GM18870 (cell line): Measurements from ENCODE around the gene MROH7.

Experiments
- ATAC-seq: cut with Tn5 transposase; IDR thresholded peaks from one replicate; pipeline ENCODE4 v1.9.1; 2021; ENCODE audit warnings: moderate library complexity; ENCODE audit not compliant: unreplicated experiment

MROH7 gene

DNA sequence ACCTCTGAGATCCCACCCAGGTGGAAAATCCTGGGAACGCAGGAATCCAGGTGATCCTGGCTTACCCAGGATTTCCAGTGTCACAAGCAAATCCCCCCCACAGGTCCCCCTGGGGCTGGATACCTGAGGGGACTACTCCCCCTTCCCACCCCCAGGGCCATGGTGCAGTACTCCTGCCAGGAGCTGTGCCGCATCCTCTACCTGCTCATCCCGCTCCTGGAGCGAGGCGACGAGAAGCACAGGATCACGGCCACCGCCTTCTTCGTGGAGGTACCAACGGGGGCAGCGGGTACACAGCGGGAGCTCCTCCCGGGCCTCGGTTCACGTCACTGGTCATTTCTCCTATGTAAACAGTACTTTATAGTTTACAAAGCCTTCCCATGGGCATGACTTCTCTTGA lies 53.6 kb downstream of the MROH7 start:
- no peak for ATAC-seq

DNA sequence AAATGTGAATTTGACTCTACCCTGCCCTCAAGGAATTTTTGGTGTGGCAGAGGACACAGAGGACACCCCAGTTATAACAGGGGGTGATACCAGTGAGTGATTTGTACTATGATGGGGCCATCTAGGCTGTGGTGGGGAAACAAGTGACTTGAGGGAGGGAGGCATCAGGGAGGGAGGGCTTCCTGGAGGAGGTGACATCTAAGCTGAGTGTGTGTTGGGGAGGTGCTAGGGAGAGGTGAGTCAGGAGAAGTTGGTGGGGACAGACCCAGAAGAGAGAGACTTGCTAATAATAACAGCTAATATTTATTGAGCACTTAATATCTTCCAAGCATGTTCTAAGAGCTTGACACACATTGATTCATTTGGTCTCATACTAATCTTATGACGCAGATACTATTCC lies 54.2 kb downstream of the MROH7 start:
- ATAC-seq: no peak

DNA sequence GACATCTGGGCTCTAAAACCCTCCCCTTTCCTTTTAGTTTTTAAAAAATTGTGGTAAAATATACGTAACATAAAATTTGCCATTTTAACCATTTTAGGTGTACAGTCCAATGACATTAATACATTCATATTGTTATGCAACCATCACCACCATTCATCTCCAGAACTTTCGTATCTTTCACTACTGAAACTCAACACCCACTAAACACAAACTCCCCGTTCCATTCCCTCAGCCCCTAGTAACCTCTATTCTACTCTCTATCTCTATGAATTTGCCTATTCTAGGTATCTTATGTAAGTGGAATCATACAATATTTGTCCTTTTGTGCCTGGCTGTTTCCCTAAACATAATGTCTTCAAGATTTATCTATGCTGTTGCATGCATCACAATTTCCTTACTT lies 54.7 kb downstream of the MROH7 start:
- ATAC-seq: no peak

DNA sequence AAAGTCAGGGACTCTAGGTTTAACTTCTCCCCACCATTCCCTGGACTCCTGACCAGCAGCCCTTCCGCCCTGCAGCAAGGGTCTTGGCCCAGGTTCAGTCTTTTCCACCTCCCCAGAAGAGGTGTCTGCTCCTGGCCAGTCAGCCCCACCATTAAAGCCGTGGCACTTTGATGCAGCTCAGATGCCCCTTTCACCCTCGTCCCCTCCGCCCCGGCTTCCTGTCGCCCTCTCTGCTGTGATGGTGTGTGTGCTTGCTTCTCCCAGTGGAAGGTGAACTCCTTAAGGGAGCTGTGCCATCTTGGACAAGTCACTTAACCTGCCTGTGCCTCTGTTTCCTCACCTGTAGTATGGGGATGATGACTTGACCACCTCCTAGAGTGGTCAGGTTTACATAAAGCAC lies 56.3 kb downstream of the MROH7 start:
- no peak for ATAC-seq

DNA sequence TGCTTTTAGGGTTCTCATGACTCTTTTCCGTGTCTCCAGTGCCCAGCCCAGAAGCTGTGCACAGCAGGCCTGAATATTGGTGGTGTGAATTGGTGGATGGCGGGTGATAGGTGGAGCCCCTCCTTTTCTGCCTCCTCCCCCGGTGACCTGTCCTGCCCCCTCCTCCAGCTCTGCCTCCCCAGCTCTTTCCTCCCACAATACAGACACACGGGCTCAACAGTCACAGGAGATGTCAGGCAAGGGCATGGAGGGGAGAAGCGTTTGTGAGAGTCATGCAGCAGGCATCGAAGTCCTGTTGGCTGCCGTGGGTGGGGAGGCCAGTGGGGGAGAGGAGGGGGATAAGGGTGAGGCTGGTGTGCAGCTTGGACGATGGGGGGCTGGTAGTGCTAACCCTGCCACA lies 56.8 kb downstream of the MROH7 start:
- no peak for ATAC-seq

DNA sequence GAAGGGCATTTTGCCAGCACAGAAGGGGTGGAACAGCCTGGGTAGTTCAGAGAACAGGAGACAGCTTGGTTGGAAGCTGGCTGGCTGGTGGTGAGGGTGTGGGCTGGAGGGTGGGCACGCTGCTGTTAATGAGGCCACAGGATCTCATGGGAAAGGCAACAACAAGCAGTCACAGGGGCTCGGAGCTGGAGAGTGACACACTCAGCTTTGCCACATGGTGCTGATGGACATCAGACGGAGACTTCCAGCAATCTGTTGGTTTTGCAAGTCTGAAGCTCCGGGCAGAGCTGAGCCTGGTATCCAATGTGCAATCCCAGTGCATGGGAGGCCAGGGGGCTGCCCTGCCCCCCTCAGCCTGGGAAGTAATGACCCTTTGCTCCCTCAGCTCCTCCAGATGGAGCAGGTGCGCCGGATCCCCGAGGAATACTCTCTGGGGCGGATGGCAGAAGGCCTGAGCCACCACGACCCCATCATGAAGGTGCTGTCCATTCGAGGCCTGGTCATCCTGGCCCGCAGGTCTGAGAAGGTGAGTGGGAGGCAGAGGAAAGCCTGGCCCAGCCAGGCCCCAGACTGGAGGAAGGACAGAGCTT lies 58.4 kb downstream of the MROH7 start:
- ATAC-seq: no peak

DNA sequence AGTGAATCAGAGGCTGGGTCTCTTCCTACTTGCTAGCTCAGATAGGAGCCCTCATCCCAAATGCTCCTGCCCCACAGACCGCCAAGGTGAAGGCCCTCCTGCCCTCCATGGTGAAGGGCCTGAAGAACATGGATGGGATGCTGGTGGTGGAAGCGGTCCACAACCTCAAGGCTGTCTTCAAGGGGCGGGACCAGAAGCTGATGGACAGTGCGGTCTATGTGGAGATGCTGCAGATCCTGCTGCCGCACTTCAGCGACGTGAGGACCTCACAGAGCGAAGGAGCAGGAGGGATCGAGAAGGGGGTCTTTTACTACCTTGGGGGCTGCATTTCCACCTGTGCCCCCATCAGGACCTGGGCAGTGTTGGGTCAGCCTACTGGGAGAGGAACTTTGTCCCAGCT lies 59.5 kb downstream of the MROH7 start:
- ATAC-seq: no peak

DNA sequence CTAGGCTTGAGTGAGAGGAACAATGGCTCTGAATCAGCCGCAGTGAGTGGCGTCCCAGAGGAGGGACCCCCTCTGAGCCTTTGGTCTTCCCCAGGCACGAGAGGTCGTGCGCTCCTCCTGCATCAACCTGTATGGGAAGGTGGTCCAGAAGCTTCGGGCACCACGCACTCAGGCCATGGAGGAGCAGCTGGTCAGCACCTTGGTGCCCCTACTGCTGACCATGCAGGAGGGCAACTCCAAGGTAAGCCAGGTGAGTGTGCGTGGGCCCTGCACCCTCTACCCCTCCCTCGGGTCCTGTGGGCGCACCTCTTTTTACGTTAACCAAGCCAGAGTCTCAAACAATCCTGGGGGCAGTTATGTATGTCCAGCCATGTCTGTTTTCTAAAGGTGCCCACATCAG lies 60.4 kb downstream of the MROH7 start:
- ATAC-seq: no peak

DNA sequence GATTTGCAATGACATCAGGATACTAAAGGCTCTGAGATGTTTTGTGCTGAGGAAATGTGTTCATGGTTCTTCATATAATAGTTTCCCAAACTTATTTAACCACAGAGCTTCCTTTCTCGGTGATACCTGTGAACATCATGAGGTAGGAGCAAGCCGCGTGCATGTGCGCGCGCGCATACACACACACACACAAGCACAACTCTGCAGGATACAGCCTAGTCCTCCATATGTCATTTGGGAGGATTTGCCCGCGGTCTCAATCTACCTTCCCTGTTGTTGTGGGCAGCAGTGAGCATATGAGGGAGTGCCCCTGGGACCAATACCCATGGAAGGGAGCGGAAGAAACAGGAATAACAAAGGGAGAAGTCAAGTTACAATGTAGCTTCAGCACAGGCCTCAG lies 61.9 kb downstream of the MROH7 start:
- no peak for ATAC-seq

DNA sequence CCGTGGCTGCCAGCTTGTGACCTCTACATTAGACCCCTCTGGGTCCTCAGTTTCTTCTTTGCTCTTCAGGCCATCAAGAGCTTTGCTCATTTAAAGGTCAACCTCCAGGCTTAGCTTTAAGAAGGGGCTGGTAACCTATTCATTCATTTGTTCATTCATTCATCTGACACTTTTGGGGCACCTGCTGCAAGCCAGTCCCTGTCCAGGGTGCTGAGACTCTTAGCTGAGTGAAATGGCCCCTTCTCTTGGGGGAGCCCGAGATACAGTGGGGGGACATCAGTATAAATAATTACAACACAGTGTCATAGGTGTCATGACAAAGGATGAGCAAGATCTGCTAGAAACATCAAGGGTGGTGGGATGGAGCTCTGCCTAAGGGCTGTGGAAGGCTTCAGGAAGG lies 63.6 kb downstream of the MROH7 start:
- no peak for ATAC-seq

DNA sequence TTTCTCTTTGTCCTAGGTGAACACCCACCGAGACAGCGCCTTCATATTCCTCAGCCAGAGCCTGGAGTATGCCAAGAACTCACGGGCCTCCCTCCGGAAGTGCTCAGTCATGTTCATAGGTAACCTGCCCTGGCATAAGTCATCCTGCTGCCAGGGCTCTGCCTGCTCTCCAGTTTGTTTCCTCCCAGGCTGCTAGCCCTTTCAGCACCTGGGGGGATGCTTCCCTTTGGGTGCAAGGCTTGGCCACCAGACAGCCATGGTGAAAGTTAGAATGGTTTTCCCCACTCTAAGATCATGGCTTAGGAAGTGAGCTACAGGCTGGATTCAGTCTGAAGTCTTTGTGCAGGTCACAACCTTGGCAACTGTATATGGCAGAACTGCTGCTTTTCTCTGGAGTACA lies 64.8 kb downstream of the MROH7 start:
- ATAC-seq: no peak

DNA sequence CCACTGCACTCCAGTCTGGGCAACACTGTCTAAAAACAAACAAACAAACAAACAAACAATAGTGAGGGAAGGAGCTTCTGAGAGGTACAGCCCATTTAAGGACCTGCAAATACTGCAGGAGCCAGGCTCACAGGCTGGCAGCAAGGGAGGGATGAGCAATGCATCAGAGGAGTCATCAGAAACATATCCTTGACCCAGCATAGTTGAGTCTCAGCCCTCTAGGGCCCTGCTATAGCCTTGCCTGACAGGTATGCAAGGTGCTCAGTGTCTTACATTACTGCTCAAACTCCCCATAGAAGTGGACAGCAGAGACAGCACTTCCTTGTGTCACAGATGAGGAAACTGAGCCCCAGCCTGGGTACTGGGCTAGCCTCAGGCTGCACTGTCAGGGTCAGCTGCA lies 66.8 kb downstream of the MROH7 start:
- ATAC-seq: no peak

DNA sequence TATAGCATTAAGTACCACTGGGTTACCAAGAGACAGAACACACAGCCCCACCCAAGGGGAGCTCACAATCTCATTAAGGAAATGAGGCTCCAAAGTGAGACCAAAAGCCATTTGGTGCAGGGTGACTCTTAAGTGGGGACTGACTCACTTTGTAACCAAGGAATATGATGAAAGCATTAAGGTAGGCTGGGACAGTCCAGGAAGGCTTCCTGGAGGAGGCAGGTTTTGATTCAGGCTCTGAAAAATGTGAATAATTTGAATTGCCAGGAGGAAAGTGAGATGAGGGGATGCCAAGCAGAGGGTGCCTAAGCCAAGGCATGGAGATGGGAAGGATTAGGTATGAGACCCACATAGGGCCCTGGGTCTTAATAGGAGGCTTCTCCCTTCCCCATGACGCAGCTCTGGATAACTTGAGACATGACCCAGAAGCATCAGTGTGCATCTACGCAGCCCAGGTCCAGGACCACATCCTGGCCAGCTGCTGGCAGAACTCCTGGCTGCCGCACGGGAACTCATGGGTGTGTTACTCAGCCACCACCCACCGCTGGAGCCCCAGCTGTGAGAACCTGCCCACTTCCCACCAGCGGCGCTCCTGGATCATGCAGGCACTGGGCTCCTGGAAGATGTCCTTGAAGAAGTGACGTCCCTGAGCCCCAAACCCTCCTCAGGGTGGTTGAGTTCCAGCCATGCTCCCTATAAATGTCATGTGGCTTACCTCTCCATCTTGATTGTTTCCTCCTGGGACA lies 68.1 kb downstream of the MROH7 start:
- ATAC-seq: no peak

DNA sequence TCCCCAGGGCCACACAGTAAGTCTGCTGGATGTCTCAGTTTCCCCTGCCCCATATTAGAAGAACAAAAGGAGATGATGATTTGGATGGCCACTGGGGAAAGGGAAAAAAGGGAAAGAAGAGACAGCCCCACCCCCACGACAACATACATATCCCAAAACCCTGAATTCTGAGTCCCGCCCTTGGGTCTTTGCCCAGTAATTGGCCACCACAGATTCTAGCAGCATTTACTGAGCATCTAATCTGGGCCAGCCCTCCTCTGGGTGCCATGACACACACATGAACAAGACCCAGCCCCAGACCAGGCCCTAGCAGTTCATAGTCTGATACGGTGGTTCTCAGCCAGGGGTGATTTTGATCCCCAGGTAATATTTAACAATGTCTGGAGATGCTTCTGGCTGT lies 68.8 kb downstream of the MROH7 start:
- ATAC-seq: no peak

DNA sequence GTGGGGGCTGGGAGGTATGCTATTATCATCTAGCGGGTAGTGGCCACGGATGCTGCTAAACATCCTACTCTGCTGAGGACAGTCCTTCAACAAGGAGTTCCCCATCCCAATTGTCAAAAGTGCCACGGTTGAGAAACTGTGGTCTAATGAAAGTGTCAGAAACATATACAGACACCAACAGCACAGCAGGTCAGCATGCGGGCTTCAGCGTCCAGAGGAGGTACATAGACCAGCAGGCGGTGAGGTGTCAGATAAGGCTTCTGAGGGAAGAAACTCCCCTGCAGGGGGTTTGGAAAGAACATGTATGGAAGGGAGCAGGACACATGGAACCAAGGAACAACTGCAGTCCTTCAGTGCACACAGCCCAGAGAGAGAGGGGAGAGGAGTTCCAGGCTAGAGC lies 69.3 kb downstream of the MROH7 start:
- ATAC-seq: no peak

DNA sequence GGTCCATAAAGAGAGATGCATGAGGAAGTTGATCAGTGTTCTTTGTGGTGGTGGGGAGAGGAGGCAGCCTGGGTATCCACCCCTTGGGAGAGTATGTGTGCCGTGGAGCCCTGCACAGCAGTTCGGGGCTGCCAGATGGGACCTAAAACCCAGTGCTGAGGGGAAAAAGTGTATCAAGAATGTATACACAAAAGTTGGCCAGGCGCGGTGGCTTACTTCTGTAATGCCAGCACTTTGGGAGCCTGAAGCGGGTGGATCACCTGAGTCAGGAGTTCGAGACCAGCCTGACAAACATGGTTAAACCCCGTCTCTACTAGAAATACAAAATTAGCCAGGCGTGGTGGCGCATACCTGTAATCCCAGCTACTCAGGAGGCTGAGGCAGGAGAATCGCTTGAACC lies 70.0 kb downstream of the MROH7 start:
- no peak for ATAC-seq

DNA sequence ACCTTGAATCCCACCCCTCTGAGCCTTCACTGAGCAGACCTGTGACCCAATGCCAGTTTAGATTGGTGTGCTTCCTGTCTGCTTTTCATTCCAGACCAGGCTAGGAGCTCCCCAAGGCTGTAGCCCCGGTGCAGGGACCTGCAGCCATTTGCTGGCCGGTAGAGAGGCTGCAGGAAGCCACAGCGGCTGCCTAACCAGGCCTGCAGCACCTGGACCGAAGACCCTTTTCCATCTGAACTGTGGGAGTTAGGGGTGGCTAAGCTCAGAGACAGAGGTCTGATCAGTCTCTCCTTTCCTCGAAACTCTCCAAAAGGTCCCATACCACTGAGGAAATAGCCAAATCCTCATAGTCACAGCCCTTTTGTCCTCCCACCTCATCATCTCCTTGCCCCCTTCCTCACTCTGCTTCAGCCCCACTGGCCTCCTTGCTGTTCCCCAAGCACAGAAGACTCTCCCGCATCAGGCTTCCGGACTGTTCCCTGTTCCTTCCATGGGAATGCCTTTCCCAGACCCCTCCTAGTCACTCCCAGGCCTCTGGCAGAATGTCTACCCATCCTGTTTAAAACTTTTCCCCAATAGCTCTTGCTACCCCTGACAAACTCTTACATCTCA lies 73.4 kb downstream of the MROH7 start:
- no peak for ATAC-seq

DNA sequence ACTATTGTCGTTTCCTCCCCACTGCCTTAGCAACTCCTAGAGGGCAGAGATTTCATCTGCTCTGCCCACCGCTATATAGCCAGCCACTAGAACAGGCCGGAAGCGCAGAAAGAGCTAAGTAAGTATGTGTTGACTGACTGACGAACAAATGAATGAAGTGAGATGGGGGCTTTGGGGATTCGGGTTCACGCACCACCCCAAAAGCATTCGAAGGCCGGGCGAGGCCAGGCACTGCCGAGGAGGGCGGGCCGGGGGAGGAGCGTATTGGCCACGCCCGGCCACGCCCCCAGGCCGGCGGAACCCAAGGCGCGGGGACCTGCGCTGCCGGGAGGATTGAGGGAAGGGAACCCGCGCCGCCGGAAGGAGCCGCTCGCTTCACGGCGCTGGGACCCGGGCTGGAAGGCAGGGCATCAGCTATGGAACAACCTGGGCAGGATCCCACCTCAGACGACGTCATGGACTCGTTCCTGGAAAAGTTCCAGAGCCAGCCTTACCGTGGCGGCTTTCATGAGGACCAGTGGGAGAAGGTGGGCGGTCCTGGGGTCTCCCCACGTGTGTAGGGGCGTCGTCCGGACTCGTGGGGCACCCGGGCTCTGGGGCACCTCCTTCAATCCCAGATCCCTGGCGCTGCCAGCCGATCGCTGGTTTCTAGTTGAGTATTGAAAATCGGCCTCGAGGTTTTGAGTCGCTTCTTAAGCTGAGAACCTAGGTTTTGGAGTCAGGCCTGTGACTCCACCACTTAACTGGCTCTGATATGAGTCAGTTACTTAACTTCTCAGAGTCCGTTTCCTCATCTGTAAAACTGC lies 74.1 kb downstream of the MROH7 start, which contains the start of gene TTC4:
TSS of gene TTC4 (plus strand) at position 369 of the 806 bp plus-strand sequence. CDS start at position 417, 48 bp downstream.
- peak; percentile 61 for ATAC-seq

DNA sequence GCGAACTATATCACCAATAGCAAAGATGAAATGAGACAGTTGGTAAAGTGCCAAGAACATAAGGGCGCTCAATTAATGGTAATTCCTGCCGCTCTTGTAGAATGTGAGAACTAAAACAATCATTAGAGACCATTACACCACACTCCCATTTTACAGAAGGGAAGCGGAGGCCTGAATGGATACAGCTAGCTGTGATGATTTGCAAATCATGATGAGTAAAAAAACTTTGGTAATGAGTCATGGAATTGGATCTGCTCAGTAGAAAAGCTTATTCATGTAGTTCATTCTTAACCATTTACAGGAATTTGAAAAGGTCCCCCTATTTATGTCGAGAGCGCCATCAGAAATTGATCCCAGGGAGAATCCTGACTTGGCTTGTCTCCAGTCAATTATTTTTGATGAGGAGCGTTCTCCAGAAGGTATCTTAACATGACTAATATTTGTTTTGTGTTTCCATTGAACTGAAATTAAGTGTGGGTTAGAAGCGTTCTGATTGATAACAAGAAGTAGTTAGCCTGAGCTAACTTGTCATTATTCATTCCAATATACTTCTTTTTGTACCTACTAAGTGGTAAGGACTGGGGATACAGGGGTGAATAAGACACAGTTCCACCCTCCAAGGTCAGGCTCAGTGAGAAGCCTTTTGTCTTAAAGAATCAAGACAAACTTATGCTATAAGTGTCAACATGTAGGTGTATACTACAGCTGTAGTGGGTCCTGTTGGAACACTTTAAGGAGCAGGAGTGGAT lies 74.9 kb downstream of the MROH7 start:
- no peak for ATAC-seq

DNA sequence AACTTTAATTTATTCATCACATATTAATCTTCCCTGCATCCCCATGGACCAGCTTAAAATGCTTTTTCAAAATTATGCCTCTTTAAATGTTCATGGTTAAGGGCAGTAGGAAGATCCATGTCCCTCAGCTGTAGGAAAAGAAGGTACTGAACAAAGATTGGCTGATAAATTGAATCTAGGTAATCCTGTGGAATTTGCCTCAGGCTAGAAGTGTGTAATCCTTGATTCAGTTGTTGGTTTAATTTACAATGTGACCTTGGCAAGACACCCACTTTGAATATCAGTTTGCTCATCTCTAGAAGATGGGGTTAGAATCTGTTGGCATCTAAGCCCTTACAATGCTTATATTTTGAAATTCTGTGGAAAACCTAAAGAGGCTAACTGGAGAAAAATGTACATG lies 80.1 kb downstream of the MROH7 start:
- ATAC-seq: no peak

DNA sequence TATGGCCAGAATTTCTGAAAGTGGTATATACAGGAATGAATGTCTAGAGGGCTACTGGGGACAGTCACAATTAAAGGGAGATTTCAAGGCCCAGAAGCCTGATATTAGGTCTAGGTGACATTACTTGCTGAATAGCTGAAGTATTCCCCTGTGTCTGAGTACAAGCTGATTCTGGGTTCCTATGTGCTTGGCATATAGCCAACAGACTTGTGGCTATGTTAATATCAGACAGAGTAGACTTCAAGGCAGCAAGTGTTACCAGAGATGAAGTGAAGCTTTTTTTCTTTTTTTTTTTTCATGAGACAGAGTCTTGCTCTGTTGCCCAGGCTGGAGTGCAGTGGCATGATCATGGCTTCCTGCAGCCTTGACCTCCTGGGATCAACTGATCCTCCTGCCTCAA lies 82.4 kb downstream of the MROH7 start:
- no peak for ATAC-seq
